Measurements from ENCODE around the gene NOX3.

The NOX3 gene

DNA sequence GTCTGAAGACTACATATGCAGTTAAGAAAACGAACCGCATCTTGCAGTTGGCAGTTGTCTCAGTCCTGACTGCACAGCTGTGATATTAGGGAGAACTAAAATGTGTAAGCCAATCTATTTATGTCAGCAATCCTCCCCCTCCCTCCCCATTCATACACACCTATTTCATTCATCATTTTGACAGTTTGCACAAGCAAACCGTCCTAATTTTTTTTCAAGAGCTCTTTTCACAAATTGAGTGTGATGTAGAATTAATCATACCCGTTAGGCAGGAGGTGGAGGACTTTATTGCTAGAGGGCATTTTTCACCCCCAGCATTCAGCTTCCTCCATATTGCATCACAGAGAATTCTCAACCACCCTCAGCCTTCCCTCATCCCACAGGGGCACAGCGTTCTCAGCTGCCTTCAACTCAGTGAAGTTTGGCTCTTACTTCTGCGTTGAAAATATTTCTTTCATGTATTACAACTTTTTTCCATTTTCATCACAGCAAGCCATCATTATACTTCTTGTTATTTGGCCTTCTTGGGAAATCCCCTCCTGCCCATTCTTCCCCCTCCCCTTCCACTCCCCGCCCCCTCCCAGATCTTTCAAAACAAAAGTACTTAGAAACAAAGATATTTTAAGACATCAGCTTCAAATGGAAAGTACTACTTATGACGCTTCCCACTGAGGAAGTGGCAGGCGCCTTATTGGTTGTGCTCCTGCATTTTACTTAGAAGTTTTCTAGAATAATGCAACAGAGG, 37.5 kb downstream of the NOX3 start:
- H3K27ac ChIP-seq: peak overlapping the region; percentile 89
- H3K9me3 ChIP-seq (ENCODE audit: low read depth, low read length): no peaks in the 10 kb centered on the region
- TF ChIP-seq EZH2 (IDR thresholded peaks at IDR 0.05): no peak
- no peak for TF ChIP-seq FOXP2 (optimal IDR thresholded peaks at IDR 0.05; ENCODE audit: control extremely low read depth, extremely low read length, insufficient read depth)
- no peak for TF ChIP-seq POLR2AphosphoS5 (IDR thresholded peaks at IDR 0.05; ENCODE audit: borderline replicate concordance, low read depth, low read length)
- no peak overlapping the region for H3K9ac ChIP-seq (ENCODE audit: insufficient read length)
- peak overlapping the region; percentile 60 for H3K4me3 ChIP-seq
- peak; percentile 70 for DNase-seq (ENCODE audit: low read depth, low spot score)
- no peaks in the 10 kb centered on the region for H3K36me3 ChIP-seq (ENCODE audit: insufficient read depth, low read length)

DNA sequence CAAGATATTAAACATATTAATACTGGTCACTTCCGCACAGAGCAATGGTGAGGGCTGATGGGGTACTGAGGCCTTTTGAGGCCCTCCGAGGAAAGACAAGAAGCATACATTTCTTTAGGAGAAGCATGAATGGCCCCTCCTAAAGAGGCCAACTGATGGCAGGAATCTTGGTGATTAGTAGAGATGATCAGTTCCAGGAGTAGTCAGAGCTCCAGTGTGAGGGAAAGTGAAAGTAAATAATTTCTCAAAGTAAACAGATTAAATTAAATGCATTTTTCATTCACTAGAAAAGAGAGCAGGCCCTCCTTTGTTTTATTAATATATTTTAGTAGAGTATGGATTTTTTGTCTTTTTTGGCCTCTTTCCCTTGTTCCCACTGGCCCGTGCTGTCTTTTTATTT, 38.2 kb downstream of the NOX3 start:
- DNase-seq (ENCODE audit: low read depth, low spot score): no peak
- peak overlapping the region; percentile 60 for H3K4me3 ChIP-seq
- peak overlapping the region; percentile 89 for H3K27ac ChIP-seq
- no peak overlapping the region for H3K9ac ChIP-seq (ENCODE audit: insufficient read length)
- H3K36me3 ChIP-seq (ENCODE audit: insufficient read depth, low read length): no peaks in the 10 kb centered on the region
- TF ChIP-seq FOXP2 (optimal IDR thresholded peaks at IDR 0.05; ENCODE audit: control extremely low read depth, extremely low read length, insufficient read depth) (no peak), POLR2AphosphoS5 (IDR thresholded peaks at IDR 0.05; ENCODE audit: borderline replicate concordance, low read depth, low read length) (no peak), EZH2 (IDR thresholded peaks at IDR 0.05) (no peak)
- H3K9me3 ChIP-seq (ENCODE audit: low read depth, low read length): no peaks in the 10 kb centered on the region

DNA sequence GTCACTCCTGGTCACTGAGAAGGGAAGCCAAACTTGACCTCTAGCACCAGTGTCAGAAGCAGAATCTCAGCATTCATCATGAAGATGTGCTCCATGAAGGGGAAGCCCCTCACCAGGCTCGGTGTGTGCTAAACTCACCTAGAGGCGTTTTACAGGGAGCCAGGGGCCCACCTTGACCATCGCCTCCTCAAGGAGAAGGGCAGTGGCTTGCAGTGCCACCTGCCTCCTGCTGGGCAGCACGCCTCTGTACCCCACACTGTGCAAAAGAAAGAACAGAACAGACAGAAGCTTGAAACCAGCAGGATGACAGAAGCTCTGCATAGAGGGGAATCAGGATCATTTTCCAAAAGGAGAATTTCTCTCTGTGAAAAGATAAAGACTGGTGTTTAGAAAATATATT, 39.7 kb downstream of the NOX3 start:
- H3K36me3 ChIP-seq (ENCODE audit: insufficient read depth, low read length): no peaks in the 10 kb centered on the region
- DNase-seq (ENCODE audit: low read depth, low spot score): no peak
- no peaks in the 10 kb centered on the region for H3K9me3 ChIP-seq (ENCODE audit: low read depth, low read length)
- H3K4me3 ChIP-seq: no peak overlapping the region
- TF ChIP-seq POLR2AphosphoS5 (IDR thresholded peaks at IDR 0.05; ENCODE audit: borderline replicate concordance, low read depth, low read length): no peak
- no peak for TF ChIP-seq EZH2 (IDR thresholded peaks at IDR 0.05)
- no peak for TF ChIP-seq FOXP2 (optimal IDR thresholded peaks at IDR 0.05; ENCODE audit: control extremely low read depth, extremely low read length, insufficient read depth)
- no peak overlapping the region for H3K27ac ChIP-seq
- H3K9ac ChIP-seq (ENCODE audit: insufficient read length): no peak overlapping the region

- Histone ChIP-seq H3K36me3 (ENCODE audit: insufficient read depth, low read length) (no peaks in the 10 kb centered on the region), H3K4me3 (no peak overlapping the region), H3K27ac (no peak overlapping the region), H3K9ac (ENCODE audit: insufficient read length) (no peak overlapping the region), H3K9me3 (ENCODE audit: low read depth, low read length) (no peaks in the 10 kb centered on the region)
- no peak for DNase-seq (ENCODE audit: low read depth, low spot score)
- TF ChIP-seq EZH2 (IDR thresholded peaks at IDR 0.05): no peak
- TF ChIP-seq POLR2AphosphoS5 (IDR thresholded peaks at IDR 0.05; ENCODE audit: borderline replicate concordance, low read depth, low read length): no peak
- no peak for TF ChIP-seq FOXP2 (optimal IDR thresholded peaks at IDR 0.05; ENCODE audit: control extremely low read depth, extremely low read length, insufficient read depth)
Observed at GRCh38 chr6:155414049-155414448, 41.6 kb downstream of the NOX3 start.

GRCh38 chr6:155412335-155412734, 43.3 kb downstream of the NOX3 start:
- no peak for DNase-seq (ENCODE audit: low read depth, low spot score)
- no peak overlapping the region for H3K9ac ChIP-seq (ENCODE audit: insufficient read length)
- H3K9me3 ChIP-seq (ENCODE audit: low read depth, low read length): no peaks in the 10 kb centered on the region
- H3K4me3 ChIP-seq: no peak overlapping the region
- no peak overlapping the region for H3K27ac ChIP-seq
- no peaks in the 10 kb centered on the region for H3K36me3 ChIP-seq (ENCODE audit: insufficient read depth, low read length)
- no peak for TF ChIP-seq FOXP2 (optimal IDR thresholded peaks at IDR 0.05; ENCODE audit: control extremely low read depth, extremely low read length, insufficient read depth)
- no peak for TF ChIP-seq POLR2AphosphoS5 (IDR thresholded peaks at IDR 0.05; ENCODE audit: borderline replicate concordance, low read depth, low read length)
- TF ChIP-seq EZH2 (IDR thresholded peaks at IDR 0.05): no peak

DNA sequence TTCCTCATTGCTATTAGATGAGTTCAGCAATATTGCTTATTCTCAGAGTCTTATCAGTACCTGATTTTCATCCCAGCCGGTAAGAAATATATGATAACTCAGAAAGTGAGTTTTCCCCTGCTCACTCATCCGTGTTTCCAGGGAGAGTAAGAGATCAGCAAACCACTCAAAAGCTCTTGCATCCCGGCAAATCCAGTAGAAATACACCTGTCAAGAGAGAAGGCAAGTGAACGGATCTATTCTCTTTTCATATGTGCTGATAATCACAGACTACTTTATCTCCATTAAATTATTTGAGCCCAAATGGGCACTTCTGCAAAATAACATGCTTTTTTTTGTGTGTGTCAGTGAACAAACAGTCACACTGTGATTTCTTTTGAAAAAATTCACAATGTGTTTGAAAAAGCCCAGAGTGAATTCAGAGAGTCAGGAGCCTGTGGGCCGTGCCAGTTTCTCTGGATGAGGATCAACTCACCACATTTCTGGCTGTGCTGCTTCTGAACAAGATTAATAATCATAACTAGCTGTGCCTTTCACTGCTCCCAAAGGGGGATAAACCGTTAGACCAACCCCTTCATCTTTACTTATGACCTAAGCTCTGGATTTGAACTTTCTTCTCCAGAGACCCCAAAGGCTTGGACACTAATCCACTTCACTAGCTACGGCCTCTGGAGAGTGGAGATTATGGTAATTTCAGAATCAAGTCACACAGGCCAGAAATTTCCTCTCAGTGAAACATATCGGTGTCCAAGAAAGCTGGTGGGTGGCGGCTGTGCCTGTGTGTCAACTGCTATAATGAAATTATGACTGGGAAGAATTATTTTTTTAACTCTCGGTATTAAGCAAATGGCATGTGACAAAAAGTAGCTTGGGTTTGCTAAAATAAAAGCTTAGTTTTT, 44.2 kb downstream of the NOX3 start:
- no peak for TF ChIP-seq EZH2 (IDR thresholded peaks at IDR 0.05)
- no peak for TF ChIP-seq POLR2AphosphoS5 (IDR thresholded peaks at IDR 0.05; ENCODE audit: borderline replicate concordance, low read depth, low read length)
- TF ChIP-seq FOXP2 (optimal IDR thresholded peaks at IDR 0.05; ENCODE audit: control extremely low read depth, extremely low read length, insufficient read depth): no peak
- no peaks in the 10 kb centered on the region for H3K9me3 ChIP-seq (ENCODE audit: low read depth, low read length)
- no peak for DNase-seq (ENCODE audit: low read depth, low spot score)
- no peak overlapping the region for H3K9ac ChIP-seq (ENCODE audit: insufficient read length)
- H3K4me3 ChIP-seq: no peak overlapping the region
- H3K36me3 ChIP-seq (ENCODE audit: insufficient read depth, low read length): no peaks in the 10 kb centered on the region
- H3K27ac ChIP-seq: no peak overlapping the region

DNA sequence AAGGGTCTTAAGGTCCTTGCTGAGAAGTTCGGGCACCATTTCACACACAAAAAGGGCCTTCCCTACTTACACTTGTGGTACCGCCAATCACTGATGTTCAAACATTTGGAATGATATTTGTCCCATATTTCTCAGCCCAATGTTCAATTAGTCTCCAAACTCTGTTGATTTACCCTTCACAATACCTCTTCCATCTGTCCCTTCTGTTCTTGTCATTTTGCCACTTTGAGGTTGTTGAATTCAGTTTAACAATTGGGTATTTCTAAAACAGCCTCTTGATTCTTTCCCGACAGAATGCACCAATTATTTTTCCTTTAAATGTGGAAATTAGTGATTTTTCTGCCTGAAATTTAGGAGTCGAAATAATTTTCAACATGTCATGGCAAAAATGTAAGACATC, 46.2 kb downstream of the NOX3 start:
- no peak for TF ChIP-seq POLR2AphosphoS5 (IDR thresholded peaks at IDR 0.05; ENCODE audit: borderline replicate concordance, low read depth, low read length)
- TF ChIP-seq EZH2 (IDR thresholded peaks at IDR 0.05): no peak
- no peak for TF ChIP-seq FOXP2 (optimal IDR thresholded peaks at IDR 0.05; ENCODE audit: control extremely low read depth, extremely low read length, insufficient read depth)
- Histone ChIP-seq H3K27ac (no peak overlapping the region), H3K9me3 (ENCODE audit: low read depth, low read length) (no peaks in the 10 kb centered on the region), H3K4me3 (no peak overlapping the region), H3K9ac (ENCODE audit: insufficient read length) (no peak overlapping the region), H3K36me3 (ENCODE audit: insufficient read depth, low read length) (no peaks in the 10 kb centered on the region)
- no peak for DNase-seq (ENCODE audit: low read depth, low spot score)

DNA sequence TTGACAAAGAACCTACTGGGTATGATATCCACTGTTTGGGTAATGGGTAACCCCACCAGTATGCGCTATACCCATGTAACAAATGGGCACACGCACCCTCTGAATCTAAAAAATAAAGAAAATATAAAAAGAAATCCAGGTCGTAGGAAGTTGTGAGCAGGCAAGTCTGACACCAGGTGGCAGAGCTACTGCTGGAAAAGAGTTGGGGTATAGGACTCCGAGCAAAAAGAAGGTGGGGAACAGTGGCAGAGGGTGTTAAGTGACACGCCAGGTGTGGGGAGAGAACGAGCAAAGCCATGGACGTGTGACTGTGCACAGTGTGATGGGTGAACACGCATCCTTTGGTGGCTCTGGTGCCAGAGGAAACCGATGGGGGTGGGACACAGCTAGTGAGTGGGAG, 46.7 kb downstream of the NOX3 start:
- no peak overlapping the region for H3K27ac ChIP-seq
- no peak overlapping the region for H3K4me3 ChIP-seq
- DNase-seq (ENCODE audit: low read depth, low spot score): no peak
- TF ChIP-seq EZH2 (IDR thresholded peaks at IDR 0.05): no peak
- TF ChIP-seq FOXP2 (optimal IDR thresholded peaks at IDR 0.05; ENCODE audit: control extremely low read depth, extremely low read length, insufficient read depth): no peak
- TF ChIP-seq POLR2AphosphoS5 (IDR thresholded peaks at IDR 0.05; ENCODE audit: borderline replicate concordance, low read depth, low read length): no peak
- H3K9ac ChIP-seq (ENCODE audit: insufficient read length): no peak overlapping the region
- no peaks in the 10 kb centered on the region for H3K9me3 ChIP-seq (ENCODE audit: low read depth, low read length)
- no peaks in the 10 kb centered on the region for H3K36me3 ChIP-seq (ENCODE audit: insufficient read depth, low read length)
